Activated CD8-positive, alpha-beta T cell treated with anti-CD3 and anti-CD28 coated beads, Interleukin-2, amount 10 ng/mL, durations not matched to agents 7 days and 5 days (primary cell): Measurements from ENCODE around the gene NME7. TPM values are rescaled to one million over a fixed set of nuclear protein-coding genes. Genes with fewer than 3 reads are reported as not detected.
A peak's percentile ranks its signal among the peaks of the same experiment; 100 is the strongest.

Experiments used
- ATAC-seq: fragments of 150-1000 bp; cut with Tn5 transposase; one replicate; pipeline ENCODE4 v1.10.0; 2021; ENCODE audit warnings: moderate library complexity
- CTCF ChIA-PET: fragments of 350-600 bp; sonication (Branson Sonifier 250); formaldehyde crosslinking; loops from one replicate; lab custom pipeline; 2021; ENCODE audit warnings: antibody characterized with exemption; lab: Charles Lee
- POLR2A ChIA-PET: fragments of 350-600 bp; sonication (Branson Sonifier 250); formaldehyde crosslinking; loops from one replicate; lab custom pipeline; 2021; ENCODE audit warnings: antibody characterized with exemption; lab: Charles Lee
- DNase-seq: peaks from one replicate; pipeline ENCODE4 v3.0.0-alpha.2; 2020
- H3K27ac Mint-ChIP-seq: one replicate; pipeline ENCODE4 v1.8.0; 2021; ENCODE audit warnings: mild to moderate bottlenecking, mixed read lengths
- H3K27me3 Mint-ChIP-seq: one replicate; pipeline ENCODE4 v1.8.0; 2021; ENCODE audit warnings: low read depth, mixed read lengths
- H3K36me3 Mint-ChIP-seq: one replicate; pipeline ENCODE4 v1.8.0; 2021; ENCODE audit warnings: low read depth, mixed read lengths
- H3K4me1 Mint-ChIP-seq: one replicate; pipeline ENCODE4 v1.8.0; 2021; ENCODE audit warnings: low read depth, mixed read lengths
- H3K4me3 Mint-ChIP-seq: one replicate; pipeline ENCODE4 v1.8.0; 2021; ENCODE audit warnings: mild to moderate bottlenecking, mixed read lengths
- H3K9me3 Mint-ChIP-seq: one replicate; pipeline ENCODE4 v1.8.0; 2022; ENCODE audit warnings: mixed read lengths; ENCODE audit not compliant: insufficient read depth
- total RNA-seq, 2 experiments: library from RNA; stranded (reverse); gene quantifications; one replicate each; pipeline ENCODE4 v1.2.3, GENCODE V29; 2021

Gene NME7
- total RNA-seq, 2 experiments from 2014 or later = 20.9 to 23.2 TPM

DNA sequence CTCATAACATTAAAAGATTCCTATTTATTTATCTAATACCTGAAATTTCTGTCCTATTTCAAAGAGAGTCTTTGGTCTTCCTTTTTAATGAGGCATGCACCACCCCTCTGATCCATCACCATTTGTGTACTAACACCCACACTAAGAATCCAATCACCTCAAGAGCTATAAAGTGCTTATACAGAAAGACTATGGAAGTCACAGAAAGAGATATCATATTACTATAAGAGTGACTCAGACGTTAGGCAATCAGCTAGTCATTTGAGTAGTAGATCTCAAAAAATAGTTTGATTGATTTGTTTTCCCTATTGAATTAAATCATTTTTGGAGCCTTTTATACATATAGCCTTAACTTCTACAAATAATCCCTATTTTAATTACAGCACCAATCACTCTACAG, 46.1 kb downstream of the NME7 start:
- CTCF ChIA-PET = interaction anchor here (1.2 kb wide), 1 partner anchor 26 kb away, joined by 3 read pairs; no protein-coding TSS in a partner anchor
- Mint-ChIP-seq H3K9me3 (no peaks in the 10 kb centered on the region), H3K36me3 (peaks cover 1% of the 10 kb centered on the region), H3K27ac (no peak overlapping the region), H3K27me3 (no peaks in the 10 kb centered on the region), H3K4me1 (peaks cover under 1% of the 10 kb centered on the region), H3K4me3 (no peak overlapping the region)
- DNase-seq (no peak), ATAC-seq (no peak)
- POLR2A ChIA-PET = no interaction called here

GRCh38 chr1:169318536-169319244, 48.9 kb downstream of the NME7 start:
- Mint-ChIP-seq H3K27me3 (no peaks in the 10 kb centered on the region), H3K9me3 (no peaks in the 10 kb centered on the region), H3K4me1 (no peaks in the 10 kb centered on the region), H3K36me3 (peaks cover 1% of the 10 kb centered on the region), H3K27ac (no peak overlapping the region), H3K4me3 (no peak overlapping the region)
- DNase-seq (no peak), ATAC-seq (no peak)
- ChIA-PET CTCF (no interaction called here), POLR2A (no interaction called here)

GRCh38 chr1:169316556-169316955, 51.0 kb downstream of the NME7 start:
- CTCF ChIA-PET = no interaction called here
- no peak overlapping the region for H3K4me3 Mint-ChIP-seq
- H3K27ac Mint-ChIP-seq = no peak overlapping the region
- H3K36me3 Mint-ChIP-seq = peaks cover 1% of the 10 kb centered on the region
- H3K4me1 Mint-ChIP-seq = peaks cover 10% of the 10 kb centered on the region
- POLR2A ChIA-PET = no interaction called here
- H3K27me3 Mint-ChIP-seq = no peaks in the 10 kb centered on the region
- no peak for ATAC-seq
- H3K9me3 Mint-ChIP-seq = no peaks in the 10 kb centered on the region
- no peak for DNase-seq

- ChIA-PET CTCF (interaction anchor here (1.2 kb wide), 1 partner anchor 36 kb away, joined by 5 read pairs; no protein-coding TSS in a partner anchor), POLR2A (no interaction called here)
- DNase-seq (peak; percentile 65), ATAC-seq (peak; percentile 91)
- Mint-ChIP-seq H3K27ac (peak overlapping the region; percentile 22), H3K36me3 (peaks cover 7% of the 10 kb centered on the region), H3K27me3 (no peaks in the 10 kb centered on the region), H3K4me1 (peaks cover 21% of the 10 kb centered on the region), H3K9me3 (no peaks in the 10 kb centered on the region), H3K4me3 (no peak overlapping the region)
These were observed 55.3 kb downstream of the NME7 start for GRCh38 chr1:169312084-169312954.

DNA sequence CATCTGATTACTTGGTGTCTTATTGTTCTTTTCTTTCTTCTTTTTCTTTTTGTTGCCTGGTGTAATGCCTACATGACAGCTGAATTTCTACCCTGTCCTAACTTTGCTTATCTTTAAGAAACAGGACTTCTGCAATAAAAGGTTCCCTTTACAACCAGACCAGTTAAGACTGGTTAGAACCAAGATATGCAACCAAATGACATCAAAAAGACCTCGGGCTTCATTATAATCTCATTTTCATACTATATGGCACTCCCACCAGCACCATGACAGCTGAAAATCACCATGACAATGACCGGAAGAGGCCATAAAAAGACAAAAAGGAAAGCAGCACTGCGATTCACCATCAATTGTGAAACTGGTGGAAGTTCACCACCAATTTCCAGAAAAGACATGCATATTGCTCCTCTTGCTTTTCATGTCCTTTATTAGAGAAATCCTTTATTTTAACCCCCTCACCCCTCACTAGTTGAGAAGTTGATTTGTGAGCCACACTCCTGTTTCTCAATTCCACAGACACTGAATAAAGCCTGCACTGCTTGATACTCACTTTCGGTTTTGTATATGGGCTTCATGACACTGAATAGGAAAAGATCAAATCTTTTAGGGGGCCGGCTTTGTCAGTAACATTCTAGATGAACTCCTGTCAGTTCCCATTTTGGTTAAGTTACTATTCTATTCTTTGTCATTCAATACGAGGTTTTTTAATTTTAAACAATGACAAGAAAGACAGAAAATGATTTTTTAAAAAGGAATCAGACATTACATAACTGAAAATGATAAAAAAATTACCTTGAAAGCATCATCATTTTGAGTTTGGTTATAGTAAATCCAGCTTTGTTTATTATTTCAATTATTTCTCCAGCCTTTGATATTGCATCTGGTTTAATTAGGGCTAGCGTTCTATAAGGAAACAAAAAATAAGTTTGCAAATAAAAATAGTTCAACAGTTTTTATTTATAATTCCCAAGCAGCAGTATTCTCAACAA, 58.1 kb downstream of the NME7 start:
- peak; percentile 26 for DNase-seq
- H3K4me1 Mint-ChIP-seq = peaks cover 21% of the 10 kb centered on the region
- peaks cover 12% of the 10 kb centered on the region for H3K36me3 Mint-ChIP-seq
- POLR2A ChIA-PET = no interaction called here
- no peaks in the 10 kb centered on the region for H3K9me3 Mint-ChIP-seq
- CTCF ChIA-PET = interaction anchor here (0.7 to 2.4 kb wide), 2 partner anchors 39 to 706 kb away, joined by 4 to 6 read pairs; no protein-coding TSS in a partner anchor
- no peaks in the 10 kb centered on the region for H3K27me3 Mint-ChIP-seq
- ATAC-seq = peak; percentile 67
- peak overlapping the region; percentile 77 for H3K27ac Mint-ChIP-seq
- peak overlapping the region; percentile 62 for H3K4me3 Mint-ChIP-seq

DNA sequence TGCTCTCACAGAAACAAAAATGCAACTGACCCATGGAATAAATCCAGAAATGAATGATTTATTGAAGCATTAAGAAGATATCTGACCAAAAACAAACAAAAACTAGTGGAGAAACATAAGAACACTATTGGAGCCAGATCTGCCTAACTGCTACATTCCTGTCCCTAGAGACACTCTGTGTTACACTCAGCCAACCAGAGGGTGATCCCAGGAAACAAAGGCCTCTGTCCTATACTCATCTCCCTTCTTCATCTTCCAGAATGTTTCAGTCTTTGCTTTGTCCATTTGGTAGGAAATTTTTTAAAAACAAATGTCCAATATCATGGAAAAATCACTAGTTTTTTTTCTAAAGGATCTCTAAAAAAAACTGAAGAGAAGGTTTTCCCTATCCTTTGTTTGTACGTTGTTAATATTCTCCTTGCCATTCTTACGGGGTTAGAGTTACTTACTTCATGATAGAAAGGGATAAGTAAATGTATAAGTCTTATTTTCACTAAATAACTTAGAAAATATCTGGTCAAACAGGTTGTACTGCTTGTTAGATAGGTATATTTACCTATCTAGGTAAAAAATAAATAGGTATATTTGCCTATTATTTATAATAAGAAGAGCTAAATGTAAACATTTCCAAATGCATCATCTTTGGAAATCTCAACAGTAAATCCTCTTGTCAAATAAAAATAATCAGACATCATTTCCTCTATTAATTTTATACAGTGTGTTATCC, 59.1 kb downstream of the NME7 start:
- ChIA-PET POLR2A (no interaction called here), CTCF (interaction anchor here (2.4 kb wide), 1 partner anchor 40 kb away, joined by 6 read pairs; no protein-coding TSS in a partner anchor)
- Mint-ChIP-seq H3K27ac (no peak overlapping the region), H3K4me3 (no peak overlapping the region), H3K9me3 (no peaks in the 10 kb centered on the region), H3K36me3 (peaks cover 12% of the 10 kb centered on the region), H3K4me1 (peaks cover 21% of the 10 kb centered on the region), H3K27me3 (no peaks in the 10 kb centered on the region)
- ATAC-seq (no peak), DNase-seq (no peak)

GRCh38 chr1:169307176-169307575, 60.4 kb downstream of the NME7 start:
- CTCF ChIA-PET = no interaction called here
- no peaks in the 10 kb centered on the region for H3K9me3 Mint-ChIP-seq

DNA sequence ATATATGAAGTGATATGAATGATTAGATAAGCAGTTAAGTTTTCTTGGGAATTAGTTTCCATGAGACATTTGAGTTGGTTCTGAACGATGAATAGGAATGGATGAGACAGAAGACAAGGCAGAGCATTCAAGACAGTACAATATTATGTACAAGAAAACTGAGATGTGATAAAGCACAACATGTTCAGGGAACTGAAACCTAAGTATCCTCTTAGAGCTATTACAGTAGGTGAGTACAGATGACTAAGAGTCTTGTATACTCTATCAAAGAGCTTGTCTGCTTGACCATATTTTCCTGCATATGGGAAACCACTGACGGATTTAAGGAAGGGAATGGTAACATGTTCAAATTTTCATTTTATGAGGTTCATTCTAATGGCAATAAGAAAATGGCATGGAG, 61.6 kb downstream of the NME7 start:
- no peak overlapping the region for H3K4me3 Mint-ChIP-seq

More at GRCh38 chr1:169307176-169307575, 60.4 kb downstream of the NME7 start:
- Mint-ChIP-seq H3K27me3 (no peaks in the 10 kb centered on the region), H3K4me3 (no peak overlapping the region), H3K36me3 (peaks cover 15% of the 10 kb centered on the region), H3K4me1 (peaks cover 16% of the 10 kb centered on the region), H3K27ac (no peak overlapping the region)
- POLR2A ChIA-PET = no interaction called here
- ATAC-seq (no peak), DNase-seq (no peak)

DNA sequence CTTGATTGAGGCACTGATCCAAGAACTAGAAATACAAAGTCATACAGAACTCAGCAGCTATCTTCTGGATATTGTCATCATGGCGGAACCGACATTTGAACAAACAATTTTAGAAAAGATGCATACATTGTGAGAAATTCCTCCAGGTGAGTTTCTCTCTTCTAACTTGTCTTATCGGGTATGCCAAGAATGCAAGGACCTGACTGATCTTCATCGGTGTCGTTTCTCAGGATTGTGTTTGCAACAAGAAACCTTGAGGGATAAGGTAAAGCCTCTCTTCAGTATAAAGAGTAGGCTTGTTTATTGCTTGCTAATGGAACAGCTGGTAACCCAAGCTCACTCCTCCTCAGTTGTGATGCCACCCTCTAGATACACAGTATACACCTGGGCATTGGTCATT, 62.2 kb downstream of the NME7 start:
- DNase-seq = no peak
- Mint-ChIP-seq H3K9me3 (no peaks in the 10 kb centered on the region), H3K4me1 (peaks cover 11% of the 10 kb centered on the region), H3K4me3 (no peak overlapping the region), H3K27ac (no peak overlapping the region), H3K27me3 (no peaks in the 10 kb centered on the region), H3K36me3 (peaks cover 15% of the 10 kb centered on the region)
- ChIA-PET POLR2A (no interaction called here), CTCF (interaction anchor here (1.1 to 1.4 kb wide), 2 partner anchors 42 to 963 kb away, joined by 3 to 4 read pairs; no protein-coding TSS in a partner anchor)
- ATAC-seq = no peak

More for the DNA sequence above, 61.6 kb downstream of the NME7 start:
- no peak overlapping the region for H3K27ac Mint-ChIP-seq
- peaks cover 15% of the 10 kb centered on the region for H3K36me3 Mint-ChIP-seq
- H3K27me3 Mint-ChIP-seq = no peaks in the 10 kb centered on the region
- H3K9me3 Mint-ChIP-seq = no peaks in the 10 kb centered on the region
- ChIA-PET POLR2A (no interaction called here), CTCF (interaction anchor here (1.1 to 1.4 kb wide), 2 partner anchors 42 to 963 kb away, joined by 3 to 4 read pairs; no protein-coding TSS in a partner anchor)
- DNase-seq (no peak), ATAC-seq (no peak)
- peaks cover 11% of the 10 kb centered on the region for H3K4me1 Mint-ChIP-seq

- no peaks in the 10 kb centered on the region for H3K9me3 Mint-ChIP-seq
- CTCF ChIA-PET = no interaction called here
- POLR2A ChIA-PET = no interaction called here
- no peak overlapping the region for H3K4me3 Mint-ChIP-seq
- H3K27ac Mint-ChIP-seq = no peak overlapping the region
- ATAC-seq (no peak), DNase-seq (no peak)
- H3K27me3 Mint-ChIP-seq = no peaks in the 10 kb centered on the region
- H3K4me1 Mint-ChIP-seq = peaks cover 6% of the 10 kb centered on the region
- H3K36me3 Mint-ChIP-seq = peaks cover 12% of the 10 kb centered on the region
These were observed 66.7 kb downstream of the NME7 start for GRCh38 chr1:169300854-169301253.
